K562 (cell line): ENCODE measurements around the gene SLC24A3. TPM values are rescaled to one million over a fixed set of nuclear protein-coding genes. Genes with fewer than 3 reads are reported as not detected.

Experiments used
- ATAC-seq: fragments of 200-7000 bp; cut with Tn5 transposase; 3 replicates; pipeline ENCODE4 v1.9.1; 2020; ENCODE audit warnings: moderate library complexity
- BruUV-seq: library from RNA; stranded (reverse); fragments of 400-500 nt; replicated peaks from 2 replicates; lab custom pipeline; 2021; lab: Mats Ljungman, UMichigan
- CTCF ChIA-PET: fragments of 300-600 bp; formaldehyde crosslinking; extraction: SDS; loops from one replicate; lab custom pipeline; 2021; ENCODE audit warnings: low intra/inter-chr PET ratio; lab: Yijun Ruan, JAX
- POLR2A ChIA-PET: fragments of 300-600, 350-650 bp; sonication (Branson Sonifier 250); formaldehyde crosslinking; extraction: SDS; loops from one replicate; lab custom pipeline; 2021; ENCODE audit warnings: antibody characterized with exemption, inconsistent platforms; lab: Yijun Ruan, JAX
- DNase-seq, 4 experiments: peaks; one replicate each; pipeline versions ENCODE4 v3.0.0 to v3.0.0-alpha.2; 2011 to 2018; ENCODE audit warnings: low spot score in 3 of 4, mixed read lengths in 3 of 4; ENCODE audit errors: extremely low read depth in 1 of 4
- FAIRE-seq: peaks from 2 replicates; lab custom pipeline; 2011; peaks lifted over from hg19 to GRCh38; lab: Jason Lieb, UNC
- H2AFZ ChIP-seq: 2 replicates; pipeline ENCODE4 v1.6.0; 2011; ENCODE audit warnings: low read depth, low read length, control low read depth, inconsistent platforms
- H3K27ac ChIP-seq: fragments of 200-600 bp; 3 replicates; pipeline ENCODE4 v1.8.0; 2011; ENCODE audit warnings: low read depth, mild to moderate bottlenecking, control low read depth, inconsistent platforms, low read length, moderate library complexity, mixed read lengths; ENCODE audit errors: extremely low read depth
- H3K27me3 ChIP-seq, 2 experiments: fragments of 300-600 bp in 1 of 2; 2 replicates in 1 of 2; 3 replicates in 1 of 2; pipeline versions ENCODE4 v1.6.0 to v1.8.0; 2011; ENCODE audit warnings: inconsistent platforms in 2 of 2, low read length in 2 of 2, mild to moderate bottlenecking in 1 of 2, mixed read lengths in 1 of 2, moderate library complexity in 1 of 2; ENCODE audit not compliant: control insufficient read depth in 2 of 2, insufficient read depth in 2 of 2
- H3K36me3 ChIP-seq: fragments of 300-600 bp; 3 replicates; pipeline ENCODE4 v1.8.0; 2011; ENCODE audit warnings: mild to moderate bottlenecking, low read length, inconsistent platforms; ENCODE audit not compliant: control insufficient read depth, insufficient read depth
- H3K4me1 ChIP-seq, 2 experiments: fragments of 200-600 bp in 1 of 2; replicated peaks in 1 of 2; 2 replicates in 1 of 2; 3 replicates in 1 of 2; pipeline versions ENCODE4 v1.5.1 to v1.8.0; 2011; ENCODE audit warnings: inconsistent platforms in 2 of 2, low read length in 2 of 2, mild to moderate bottlenecking in 1 of 2, mixed read lengths in 1 of 2, moderate library complexity in 1 of 2; ENCODE audit not compliant: control insufficient read depth in 2 of 2, insufficient read depth in 2 of 2
- H3K4me2 ChIP-seq: 2 replicates; pipeline ENCODE4 v1.6.1; 2011; ENCODE audit warnings: low read length, control low read depth, inconsistent platforms, mixed read lengths; ENCODE audit not compliant: insufficient read depth
- H3K4me3 ChIP-seq: fragments of 200-600 bp; sonication (generic), shearing (Covaris generic); 2 replicates; pipeline ENCODE4 v1.5.1; 2016; ENCODE audit warnings: control low read depth, inconsistent platforms
- H3K79me2 ChIP-seq: fragments of 200-600 bp; 3 replicates; pipeline ENCODE4 v1.8.0; 2011; ENCODE audit warnings: low read length, inconsistent platforms; ENCODE audit not compliant: control insufficient read depth, insufficient read depth
- H3K9ac ChIP-seq, 2 experiments: 2 replicates each; pipeline versions ENCODE4 v1.6.0 to v1.6.1; 2011; ENCODE audit warnings: low read depth in 2 of 2, low read length in 2 of 2, control low read depth in 1 of 2, inconsistent platforms in 1 of 2, mild to moderate bottlenecking in 1 of 2, mixed read lengths in 1 of 2; ENCODE audit not compliant: insufficient read depth in 1 of 2
- H3K9me1 ChIP-seq: one replicate; pipeline ENCODE4 v1.6.0; 2011; ENCODE audit warnings: inconsistent platforms, mild to moderate bottlenecking, low read length, moderate library complexity; ENCODE audit not compliant: control insufficient read depth, insufficient read depth
- H3K9me3 ChIP-seq: replicated peaks from 2 replicates; pipeline ENCODE4 v1.5.1; 2011; ENCODE audit warnings: low read depth, low read length, inconsistent platforms; ENCODE audit not compliant: control insufficient read depth, insufficient read depth
- H4K20me1 ChIP-seq: replicated peaks from 2 replicates; pipeline ENCODE4 v1.6.1; 2011; ENCODE audit warnings: low read length, inconsistent platforms, mixed read lengths; ENCODE audit not compliant: control insufficient read depth, insufficient read depth
- BDP1 ChIP-seq: IDR thresholded peaks from 3 replicates; pipeline ENCODE4 v1.6.1; 2011; ENCODE audit not compliant: insufficient read length, insufficient read depth
- BRF1 ChIP-seq: IDR thresholded peaks from 3 replicates; pipeline ENCODE4 v1.6.1; 2011; ENCODE audit warnings: borderline replicate concordance, mild to moderate bottlenecking; ENCODE audit not compliant: insufficient read length; ENCODE audit errors: extremely low read depth
- GTF2A2 ChIP-seq: IDR thresholded peaks from 2 replicates; pipeline ENCODE4 v1.6.1; 2016; ENCODE audit warnings: mild to moderate bottlenecking, missing genetic modification characterization, missing compliant biosample characterization
- JUN ChIP-seq, 2 experiments: sonication (generic) in 1 of 2; formaldehyde crosslinking in 1 of 2; IDR thresholded peaks; 2 replicates each; pipeline versions ENCODE4 v1.6.1 to v1.8.0; 2012 to 2022; ENCODE audit warnings: borderline replicate concordance in 2 of 2, mild to moderate bottlenecking in 2 of 2, improper control_type of control experiment in 1 of 2, low read depth in 1 of 2, low read length in 1 of 2, missing genetic modification reagents in 1 of 2
- MAFF ChIP-seq: IDR thresholded peaks from 2 replicates; pipeline ENCODE4 v1.6.1; 2012; ENCODE audit warnings: low read length, improper control_type of control experiment
- MCM2 ChIP-seq: fragments of 450-650 bp; IDR thresholded peaks from 2 replicates; pipeline ENCODE4 v1.6.1; 2017; ENCODE audit warnings: low read depth, mild to moderate bottlenecking
- MNT ChIP-seq, 2 experiments: fragments of 450-650 bp; conservative IDR thresholded peaks; 2 replicates each; pipeline ENCODE4 v1.6.1; 2017; ENCODE audit warnings: mild to moderate bottlenecking in 2 of 2, moderate library complexity in 2 of 2
- PCBP1 ChIP-seq: fragments of 200-400 bp; formaldehyde crosslinking; IDR thresholded peaks from 2 replicates; pipeline ENCODE4 v1.6.1; 2018; ENCODE audit warnings: mild to moderate bottlenecking, low read depth, low read length; ENCODE audit not compliant: poor library complexity, severe bottlenecking
- PHB ChIP-seq: fragments of 250-450 bp; sonication (Bioruptor Pico); IDR thresholded peaks from 2 replicates; pipeline ENCODE4 v1.5.0; 2021
- PHF20 ChIP-seq: fragments of 450-650 bp; IDR thresholded peaks from 2 replicates; pipeline ENCODE4 v1.6.1; 2018; ENCODE audit not compliant: partially characterized antibody
- POLR2AphosphoS2 ChIP-seq: IDR thresholded peaks from 2 replicates; pipeline ENCODE4 v1.6.1; 2012; ENCODE audit warnings: low read length, improper control_type of control experiment
- RNF2 ChIP-seq: sonication (generic); IDR thresholded peaks from 2 replicates; pipeline ENCODE4 v1.6.1; 2016
- RNF219 ChIP-seq: fragments of 250-450 bp; sonication (Bioruptor Pico); IDR thresholded peaks from 2 replicates; pipeline ENCODE4 v1.5.0; 2022; ENCODE audit warnings: mild to moderate bottlenecking
- SMARCA4 ChIP-seq: fragments of 450-650 bp; IDR thresholded peaks from 2 replicates; pipeline ENCODE4 v1.6.1; 2016
- TBP ChIP-seq: optimal IDR thresholded peaks from 2 replicates; pipeline ENCODE3; 2011; ENCODE audit warnings: low read depth, low read length, improper control_type of control experiment
- ZNF175 ChIP-seq: fragments of 200-800 bp; sonication (Bioruptor generic); IDR thresholded peaks from 2 replicates; pipeline ENCODE4 v1.6.1; 2016; ENCODE audit warnings: low read depth, mild to moderate bottlenecking, missing genetic modification characterization, missing compliant biosample characterization
- ZNF431 ChIP-seq: sonication (generic); formaldehyde crosslinking; IDR thresholded peaks from 2 replicates; pipeline ENCODE4 v1.8.0; 2022; ENCODE audit warnings: mild to moderate bottlenecking, missing genetic modification reagents
- ZNF511 ChIP-seq: sonication (generic); formaldehyde crosslinking; IDR thresholded peaks from 2 replicates; pipeline ENCODE4 v1.8.0; 2022; ENCODE audit warnings: mild to moderate bottlenecking, missing genetic modification reagents
- ZNF644 ChIP-seq: fragments of 200-800 bp; sonication (Bioruptor generic); IDR thresholded peaks from 2 replicates; pipeline ENCODE4 v1.6.1; 2016; ENCODE audit warnings: low read depth, missing genetic modification characterization, missing compliant biosample characterization
- WGBS: fragments of 100-300 bp; shearing (Covaris generic); methylation state at CpG from one replicate; pipeline ENCODE4 v1.1.6; 2016; ENCODE audit warnings: low coverage, mixed read lengths; ENCODE audit not compliant: insufficient coverage; ENCODE audit errors: missing lambda C conversion rate; 5-methylcytosine and 5-hydroxymethylcytosine counted together
- in situ Hi-C: fragments of 300-500 bp; cut with MboI; formaldehyde crosslinking; loops from 4 replicates; pipeline ENCODE4 v1.15.0; 2018; ENCODE audit warnings: inconsistent platforms, mixed read lengths
- intact Hi-C: fragments of 100-400 bp; cut with micrococcal nuclease; formaldehyde crosslinking; loops from 2 replicates; pipeline ENCODE4 v1.14.2; 2022
- polyA plus RNA-seq, 8 experiments: library from polyadenylated mRNA; depleted of rRNA in 4 of 8; stranded (reverse) in 5 of 8; unstranded in 3 of 8; fragments of >200 nt; fragmentation: Nextera tagmentation in 2 of 8; fragmentation: Illumina TruSeq in 1 of 8; extraction: Ambion mirVana in 2 of 8; extraction: Trizol in 1 of 8; gene quantifications; 2 replicates each; pipeline versions ENCODE4 v1.2.1 to v1.2.3, GENCODE V29; 2011 to 2014; ENCODE audit warnings: inconsistent platforms in 1 of 8, missing spikeins in 1 of 8
- total RNA-seq, 7 experiments: library from RNA; depleted of rRNA in 6 of 7; stranded (reverse); fragments of >200 nt in 6 of 7; fragmentation: Illumina TruSeq in 2 of 7; extraction: Trizol in 2 of 7; gene quantifications; 2 replicates each; pipeline versions ENCODE4 v1.2.1 to v1.2.3, GENCODE V29; 2011 to 2021; ENCODE audit warnings: low replicate concordance in 1 of 7

SLC24A3 gene
- total and polyA plus RNA-seq, 9 of the 15 experiments (the other 6 are each of a cell fraction or from before 2014, with no cell fraction given), result not detected

- no peak for ATAC-seq
- in situ Hi-C loops (loop anchor here (10.0 kb wide), 1 partner anchor 464 kb away; no protein-coding TSS in a partner anchor), intact Hi-C loops (no loop called here)
Measured at GRCh38 chr20:19668418-19668817, 456.0 kb downstream of the SLC24A3 start.

More at GRCh38 chr20:19668418-19668817, 456.0 kb downstream of the SLC24A3 start:
- Histone ChIP-seq H3K4me3 (no peak overlapping the region), H4K20me1 (no peaks in the 10 kb centered on the region), H3K4me2 (no peak overlapping the region), H3K36me3 (no peaks in the 10 kb centered on the region), H3K27ac (no peak overlapping the region), H3K27me3 (peaks cover 0 to 5% of the 10 kb centered on the region in 2 experiments; a peak in 1 of 5 replicates), H3K9ac (no peak overlapping the region)
- CTCF ChIA-PET, result no interaction called here
- TF ChIP-seq PHB (no peak), ZNF431 (CRISPR knock-in tag) (no peak), PCBP1 (no peak), BDP1 (no peak), MNT (conservative IDR thresholded peaks at IDR 0.05) (no peak), RNF219 (CRISPR knock-in tag) (no peak), GTF2A2 (tag) (no peak), SMARCA4 (no peak), RNF2 (no peak), BRF1 (no peak), ZNF511 (CRISPR knock-in tag) (no peak), MCM2 (no peak), POLR2AphosphoS2 (no peak), JUN (IDR thresholded peaks at IDR 0.05; ENCODE audit: borderline replicate concordance, low read depth, low read length) (no peak), JUN (CRISPR knock-in tag; IDR thresholded peaks at IDR 0.05; ENCODE audit: borderline replicate concordance) (no peak), TBP (no peak), ZNF644 (tag) (no peak), ZNF175 (CRISPR knock-in tag) (no peak), PHF20 (no peak), MAFF (no peak)
- TF ChIP-seq, all 486 proteins: peak for 0
- Histone ChIP-seq H3K4me1 (no peaks in the 10 kb centered on the region), H3K9me3 (no peaks in the 10 kb centered on the region), H2AFZ (no peak overlapping the region), H3K9me1 (no peaks in the 10 kb centered on the region), H3K79me2 (no peaks in the 10 kb centered on the region)
- no TSS peak for BruUV-seq
- FAIRE-seq (no peak), DNase-seq (no peak)
- WGBS, result 4% methylated on average over 3 of the region's 3 CpGs
- POLR2A ChIA-PET, result no interaction called here
